HepG2 (cell line): ENCODE data around the gene RRAD.
"Not testable (repeated sequence)": the region's sequence is repeated elsewhere in the genome, so short reads cannot be mapped to it uniquely, and the experiment has no call there.

Source experiments
- EHMT2 ChIP-seq: fragments of 200-600 bp; sonication (generic); IDR thresholded peaks from 2 replicates; pipeline ENCODE4 v1.7.0; 2017; ENCODE audit warnings: antibody characterized with exemption, low read depth, low read length, borderline replicate concordance
- NONO ChIP-seq, 2 experiments: fragments of 450-650 bp in 1 of 2; sonication (generic) in 1 of 2; formaldehyde crosslinking in 1 of 2; IDR thresholded peaks in 1 of 2; conservative IDR thresholded peaks in 1 of 2; 2 replicates each; pipeline versions ENCODE4 v1.6.1 to v1.8.0; 2017 to 2022; ENCODE audit warnings: mild to moderate bottlenecking in 1 of 2, missing genetic modification reagents in 1 of 2, moderate library complexity in 1 of 2
- POLR2A ChIP-seq, 2 experiments: IDR thresholded peaks; 2 replicates each; pipeline ENCODE4 v1.6.1; 2011; ENCODE audit warnings: low read depth in 2 of 2, low read length in 2 of 2, mild to moderate bottlenecking in 1 of 2, moderate library complexity in 1 of 2; ENCODE audit not compliant: insufficient read depth in 1 of 2
- ZNF207 ChIP-seq: fragments of 450-650 bp; IDR thresholded peaks from 2 replicates; pipeline ENCODE4 v1.6.1; 2016; ENCODE audit warnings: antibody characterized with exemption, borderline replicate concordance

GRCh38 chr16:66934839-66935313 lies 9.5 kb upstream of the RRAD start:
- TF ChIP-seq NONO (IDR thresholded peaks at IDR 0.05); NONO (CRISPR knock-in tag; conservative IDR thresholded peaks at IDR 0.05); EHMT2; ZNF207; POLR2A (IDR thresholded peaks at IDR 0.05; ENCODE audit: insufficient read depth in 1 of 2, low read depth in 2 of 2, low read length in 2 of 2): not testable (repeated sequence)
